ENCODE measurements around the gene RGS12. TPM values are rescaled to one million over a fixed set of nuclear protein-coding genes. Genes with fewer than 3 reads are reported as not detected.

RGS12 gene
- polyA plus RNA-seq, 2 of the 4 experiments (the other 2 are of a cell fraction), result 7.4 to 8.9 TPM

GRCh38 chr4:3290476-3290875 is 2.3 kb upstream of the RGS12 start:
- no peak for ATAC-seq
- H3K9me3 ChIP-seq, result no peaks in the 10 kb centered on the region
- no peak for DNase-seq (ENCODE audit: low read depth in 1 of 2, low spot score in 1 of 2)
- CTCF ChIA-PET, result no interaction called here
- H3K4me2 ChIP-seq, result no peak overlapping the region
- FAIRE-seq, result no peak
- H3K4me1 ChIP-seq, result peaks cover 13% of the 10 kb centered on the region; the same call in 2 of the 3 replicates
- TF ChIP-seq BHLHE40 (IDR thresholded peaks at IDR 0.05; ENCODE audit: low read depth, low read length) (no peak), FOSL2 (IDR thresholded peaks at IDR 0.05) (no peak), FOSL2 (CRISPR knock-in tag; IDR thresholded peaks at IDR 0.05) (no peak)
- POLR2A ChIA-PET, result no interaction called here
- no peak overlapping the region for H3K27ac ChIP-seq
- no peak overlapping the region for H3K4me3 ChIP-seq
- WGBS (ENCODE audit: missing lambda C conversion rate), result 81% methylated on average over 7 of the region's 11 CpGs

- no peak for FAIRE-seq
- Histone ChIP-seq H3K4me3 (no peak overlapping the region), H3K9me3 (no peaks in the 10 kb centered on the region), H3K4me1 (peaks cover 13% of the 10 kb centered on the region; the same call in 2 of the 3 replicates), H3K27ac (no peak overlapping the region), H3K4me2 (no peak overlapping the region; the same call in 2 of the 3 replicates)
- TF ChIP-seq MAZ (IDR thresholded peaks at IDR 0.05; ENCODE audit: borderline replicate concordance, low read depth, low read length) (no peak), HOXB5 (CRISPR knock-in tag; IDR thresholded peaks at IDR 0.05) (no peak), POLR2AphosphoS2 (conservative IDR thresholded peaks at IDR 0.05; ENCODE audit: low read length) (no peak), MYC (IDR thresholded peaks at IDR 0.05; ENCODE audit: borderline replicate concordance, low read length) (no peak)
- CTCF ChIA-PET, result no interaction called here
- ATAC-seq, result no peak
- no peak for DNase-seq (ENCODE audit: low read depth in 1 of 2, low spot score in 1 of 2)
- POLR2A ChIA-PET, result no interaction called here
- 97% methylated on average over 9 of the region's 9 CpGs for WGBS (ENCODE audit: missing lambda C conversion rate)
Observed at GRCh38 chr4:3290889-3291321, 1.9 kb upstream of the RGS12 start.

- no peak for ATAC-seq
- Histone ChIP-seq H3K27ac (peak overlapping the region; percentile 82 to 97), H3K9me3 (no peaks in the 10 kb centered on the region), H3K4me2 (peak overlapping the region; percentile 99), H3K4me1 (peaks cover 13% of the 10 kb centered on the region; the same call in 2 of the 3 replicates), H3K4me3 (peak overlapping the region; percentile 68)
- no peak for TF ChIP-seq HOXA7 (CRISPR knock-in tag; IDR thresholded peaks at IDR 0.05)
- no peak for TF ChIP-seq ZSCAN20 (CRISPR knock-in tag; IDR thresholded peaks at IDR 0.05)
- no peak for TF ChIP-seq NR3C1 (IDR thresholded peaks at IDR 0.05)
- TF ChIP-seq KDM1A (IDR thresholded peaks at IDR 0.05; ENCODE audit: low read depth), result no peak
- no peak for TF ChIP-seq HMGXB4 (CRISPR knock-in tag; IDR thresholded peaks at IDR 0.05; ENCODE audit: borderline replicate concordance)
- no peak for TF ChIP-seq CHD2 (IDR thresholded peaks at IDR 0.05; ENCODE audit: low read length, partially characterized antibody)
- TF ChIP-seq HEYL (CRISPR knock-in tag; IDR thresholded peaks at IDR 0.05), result no peak
- no peak for TF ChIP-seq FOSL2 (IDR thresholded peaks at IDR 0.05)
- no peak for TF ChIP-seq FOSL2 (CRISPR knock-in tag; IDR thresholded peaks at IDR 0.05)
- CTCF ChIA-PET, result interaction anchor here (1.1 kb wide), 1 partner anchor 58 kb away, joined by 3 read pairs; no protein-coding TSS in a partner anchor
- WGBS (ENCODE audit: missing lambda C conversion rate), result 84% methylated on average over 24 of the region's 24 CpGs
- no peak for DNase-seq (ENCODE audit: low read depth in 1 of 2, low spot score in 1 of 2)
- POLR2A ChIA-PET, result interaction anchor here (1.0 to 1.4 kb wide), 2 partner anchors 31 to 40 kb away, joined by 3 read pairs; no protein-coding TSS in a partner anchor
- no peak for FAIRE-seq
Observed at GRCh38 chr4:3291411-3291968, 1.3 kb upstream of the RGS12 start.

GRCh38 chr4:3291969-3292570 is 751 bp upstream of the RGS12 start:
- Histone ChIP-seq H3K27ac (peak overlapping the region; percentile 82 to 97), H3K4me3 (peak overlapping the region; percentile 68), H3K4me1 (peaks cover 13% of the 10 kb centered on the region; the same call in 2 of the 3 replicates), H3K9me3 (no peaks in the 10 kb centered on the region), H3K4me2 (peak overlapping the region; percentile 99)
- TF ChIP-seq ZNF302 (CRISPR knock-in tag; IDR thresholded peaks at IDR 0.05), result no peak
- TF ChIP-seq HMGXB4 (CRISPR knock-in tag; IDR thresholded peaks at IDR 0.05; ENCODE audit: borderline replicate concordance), result no peak
- TF ChIP-seq POLR2A (IDR thresholded peaks at IDR 0.05; ENCODE audit: low read length), result no peak
- TF ChIP-seq PHF8 (IDR thresholded peaks at IDR 0.05; ENCODE audit: borderline replicate concordance, low read depth), result 0 out of 2 replicates have a peak, but pooled peaks have one; percentile 62
- WGBS (ENCODE audit: missing lambda C conversion rate), result 3% methylated on average over 24 of the region's 60 CpGs
- peak; percentile 36 to 42 for DNase-seq (ENCODE audit: low read depth in 1 of 2, low spot score in 1 of 2)
- CTCF ChIA-PET, result interaction anchor here (1.1 kb wide), 1 partner anchor 59 kb away, joined by 3 read pairs; no protein-coding TSS in a partner anchor
- POLR2A ChIA-PET, result interaction anchor here (1.0 to 1.4 kb wide), 2 partner anchors 31 to 39 kb away, joined by 3 read pairs; no protein-coding TSS in a partner anchor
- no peak for FAIRE-seq
- ATAC-seq, result peak; percentile 64 to 86

All from A549 (cell line).